K562 (cell line): ENCODE results near the gene C20orf173. TPM values are rescaled to one million over a fixed set of nuclear protein-coding genes. Genes with fewer than 3 reads are reported as not detected.
"Not testable (repeated sequence)": the region's sequence is repeated elsewhere in the genome, so short reads cannot be mapped to it uniquely, and the experiment has no call there.

Source experiments
- ATAC-seq: fragments of 200-7000 bp; cut with Tn5 transposase; 3 replicates; pipeline ENCODE4 v1.9.1; 2020; ENCODE audit warnings: moderate library complexity
- BruUV-seq: library from RNA; stranded (reverse); fragments of 400-500 nt; replicated peaks from 2 replicates; lab custom pipeline; 2021; lab: Mats Ljungman, UMichigan
- CTCF ChIA-PET: fragments of 300-600 bp; formaldehyde crosslinking; extraction: SDS; loops from one replicate; lab custom pipeline; 2021; ENCODE audit warnings: low intra/inter-chr PET ratio; lab: Yijun Ruan, JAX
- POLR2A ChIA-PET: fragments of 300-600, 350-650 bp; sonication (Branson Sonifier 250); formaldehyde crosslinking; extraction: SDS; loops from one replicate; lab custom pipeline; 2021; ENCODE audit warnings: antibody characterized with exemption, inconsistent platforms; lab: Yijun Ruan, JAX
- DNase-seq, 4 experiments: peaks; one replicate each; pipeline versions ENCODE4 v3.0.0 to v3.0.0-alpha.2; 2011 to 2018; ENCODE audit warnings: low spot score in 3 of 4, mixed read lengths in 3 of 4; ENCODE audit errors: extremely low read depth in 1 of 4
- FAIRE-seq: peaks from 2 replicates; lab custom pipeline; 2011; peaks lifted over from hg19 to GRCh38; lab: Jason Lieb, UNC
- H2AFZ ChIP-seq: 2 replicates; pipeline ENCODE4 v1.6.0; 2011; ENCODE audit warnings: low read depth, low read length, control low read depth, inconsistent platforms
- H3K27ac ChIP-seq: fragments of 200-600 bp; 3 replicates; pipeline ENCODE4 v1.8.0; 2011; ENCODE audit warnings: low read depth, mild to moderate bottlenecking, control low read depth, inconsistent platforms, low read length, moderate library complexity, mixed read lengths; ENCODE audit errors: extremely low read depth
- H3K27me3 ChIP-seq, 2 experiments: fragments of 300-600 bp in 1 of 2; 2 replicates in 1 of 2; 3 replicates in 1 of 2; pipeline versions ENCODE4 v1.6.0 to v1.8.0; 2011; ENCODE audit warnings: inconsistent platforms in 2 of 2, low read length in 2 of 2, mild to moderate bottlenecking in 1 of 2, mixed read lengths in 1 of 2, moderate library complexity in 1 of 2; ENCODE audit not compliant: control insufficient read depth in 2 of 2, insufficient read depth in 2 of 2
- H3K36me3 ChIP-seq: fragments of 300-600 bp; 3 replicates; pipeline ENCODE4 v1.8.0; 2011; ENCODE audit warnings: mild to moderate bottlenecking, low read length, inconsistent platforms; ENCODE audit not compliant: control insufficient read depth, insufficient read depth
- H3K4me1 ChIP-seq, 2 experiments: fragments of 200-600 bp in 1 of 2; replicated peaks in 1 of 2; 2 replicates in 1 of 2; 3 replicates in 1 of 2; pipeline versions ENCODE4 v1.5.1 to v1.8.0; 2011; ENCODE audit warnings: inconsistent platforms in 2 of 2, low read length in 2 of 2, mild to moderate bottlenecking in 1 of 2, mixed read lengths in 1 of 2, moderate library complexity in 1 of 2; ENCODE audit not compliant: control insufficient read depth in 2 of 2, insufficient read depth in 2 of 2
- H3K4me2 ChIP-seq: 2 replicates; pipeline ENCODE4 v1.6.1; 2011; ENCODE audit warnings: low read length, control low read depth, inconsistent platforms, mixed read lengths; ENCODE audit not compliant: insufficient read depth
- H3K4me3 ChIP-seq: fragments of 200-600 bp; sonication (generic), shearing (Covaris generic); 2 replicates; pipeline ENCODE4 v1.5.1; 2016; ENCODE audit warnings: control low read depth, inconsistent platforms
- H3K79me2 ChIP-seq: fragments of 200-600 bp; 3 replicates; pipeline ENCODE4 v1.8.0; 2011; ENCODE audit warnings: low read length, inconsistent platforms; ENCODE audit not compliant: control insufficient read depth, insufficient read depth
- H3K9ac ChIP-seq, 2 experiments: 2 replicates each; pipeline versions ENCODE4 v1.6.0 to v1.6.1; 2011; ENCODE audit warnings: low read depth in 2 of 2, low read length in 2 of 2, control low read depth in 1 of 2, inconsistent platforms in 1 of 2, mild to moderate bottlenecking in 1 of 2, mixed read lengths in 1 of 2; ENCODE audit not compliant: insufficient read depth in 1 of 2
- H3K9me1 ChIP-seq: one replicate; pipeline ENCODE4 v1.6.0; 2011; ENCODE audit warnings: inconsistent platforms, mild to moderate bottlenecking, low read length, moderate library complexity; ENCODE audit not compliant: control insufficient read depth, insufficient read depth
- H3K9me3 ChIP-seq: replicated peaks from 2 replicates; pipeline ENCODE4 v1.5.1; 2011; ENCODE audit warnings: low read depth, low read length, inconsistent platforms; ENCODE audit not compliant: control insufficient read depth, insufficient read depth
- H4K20me1 ChIP-seq: replicated peaks from 2 replicates; pipeline ENCODE4 v1.6.1; 2011; ENCODE audit warnings: low read length, inconsistent platforms, mixed read lengths; ENCODE audit not compliant: control insufficient read depth, insufficient read depth
- ESRRB ChIP-seq: fragments of 250-450 bp; sonication (Bioruptor Pico); IDR thresholded peaks from 2 replicates; pipeline ENCODE4 v1.5.0; 2020; ENCODE audit warnings: mild to moderate bottlenecking, moderate library complexity, borderline replicate concordance
- ZKSCAN3 ChIP-seq: fragments of 250-450 bp; sonication (Bioruptor Pico); IDR thresholded peaks from 2 replicates; pipeline ENCODE4 v1.4.0; 2020
- WGBS: fragments of 100-300 bp; shearing (Covaris generic); methylation state at CpG from one replicate; pipeline ENCODE4 v1.1.6; 2016; ENCODE audit warnings: low coverage, mixed read lengths; ENCODE audit not compliant: insufficient coverage; ENCODE audit errors: missing lambda C conversion rate; 5-methylcytosine and 5-hydroxymethylcytosine counted together
- in situ Hi-C: fragments of 300-500 bp; cut with MboI; formaldehyde crosslinking; loops from 4 replicates; pipeline ENCODE4 v1.15.0; 2018; ENCODE audit warnings: inconsistent platforms, mixed read lengths
- intact Hi-C: fragments of 100-400 bp; cut with micrococcal nuclease; formaldehyde crosslinking; loops from 2 replicates; pipeline ENCODE4 v1.14.2; 2022
- polyA plus RNA-seq, 8 experiments: library from polyadenylated mRNA; depleted of rRNA in 4 of 8; stranded (reverse) in 5 of 8; unstranded in 3 of 8; fragments of >200 nt; fragmentation: Nextera tagmentation in 2 of 8; fragmentation: Illumina TruSeq in 1 of 8; extraction: Ambion mirVana in 2 of 8; extraction: Trizol in 1 of 8; gene quantifications; 2 replicates each; pipeline versions ENCODE4 v1.2.1 to v1.2.3, GENCODE V29; 2011 to 2014; ENCODE audit warnings: inconsistent platforms in 1 of 8, missing spikeins in 1 of 8
- total RNA-seq, 7 experiments: library from RNA; depleted of rRNA in 6 of 7; stranded (reverse); fragments of >200 nt in 6 of 7; fragmentation: Illumina TruSeq in 2 of 7; extraction: Trizol in 2 of 7; gene quantifications; 2 replicates each; pipeline versions ENCODE4 v1.2.1 to v1.2.3, GENCODE V29; 2011 to 2021; ENCODE audit warnings: low replicate concordance in 1 of 7

The C20orf173 gene
- total and polyA plus RNA-seq, 9 of the 15 experiments (the other 6 are each of a cell fraction or from before 2014, with no cell fraction given) = not detected

- H2AFZ ChIP-seq, H4K20me1 ChIP-seq, H3K4me3 ChIP-seq, H3K9ac ChIP-seq, ATAC-seq, H3K9me3 ChIP-seq, H3K79me2 ChIP-seq, intact Hi-C loops, FAIRE-seq, in situ Hi-C loops, H3K9me1 ChIP-seq, H3K27ac ChIP-seq, H3K36me3 ChIP-seq, DNase-seq, CTCF ChIA-PET, BruUV-seq, H3K27me3 ChIP-seq, H3K4me2 ChIP-seq: not testable (repeated sequence)
- peaks cover 11 to 16% of the 10 kb centered on the region in 2 experiments; a peak in 3 of 5 replicates for H3K4me1 ChIP-seq
- POLR2A ChIA-PET = interaction anchor here (1.2 to 1.6 kb wide), 2 partner anchors 9 to 11 kb away, joined by 4 to 5 read pairs; no protein-coding TSS in a partner anchor
- WGBS = 40% methylated on average over 5 of the region's 5 CpGs
Measured at GRCh38 chr20:35517767-35518166, 11.7 kb downstream of the C20orf173 start.

GRCh38 chr20:35517125-35517524, 12.3 kb downstream of the C20orf173 start:
- DNase-seq (no peak), ATAC-seq (no peak), FAIRE-seq (no peak)
- ChIA-PET POLR2A (interaction anchor here (0.9 to 1.6 kb wide), 4 partner anchors 8 to 24 kb away, joined by 3 to 5 read pairs (median 4); no protein-coding TSS in a partner anchor), CTCF (no interaction called here)
- 40% methylated on average over 1 of the region's 1 CpG for WGBS
- H3K4me3 ChIP-seq = no peak overlapping the region
- H3K9me3 ChIP-seq = no peaks in the 10 kb centered on the region
- H3K27ac ChIP-seq = no peak overlapping the region
- intact Hi-C loops = no loop called here
- H3K4me1 ChIP-seq = peaks cover 11 to 16% of the 10 kb centered on the region in 2 experiments; a peak in 3 of 5 replicates
- H3K9ac ChIP-seq = no peak overlapping the region
- TF ChIP-seq ZKSCAN3 (no peak), ESRRB (CRISPR knock-in tag) (no peak)
- in situ Hi-C loops = no loop called here
- no peaks in the 10 kb centered on the region for H3K9me1 ChIP-seq
- no peaks in the 10 kb centered on the region for H3K79me2 ChIP-seq
- H3K27me3 ChIP-seq = no peaks in the 10 kb centered on the region
- no peak overlapping the region for H3K4me2 ChIP-seq
- H2AFZ ChIP-seq = no peak overlapping the region
- no TSS peak for BruUV-seq
- H3K36me3 ChIP-seq = peaks cover 6% of the 10 kb centered on the region; the same call in 1 of the 3 replicates
- H4K20me1 ChIP-seq = no peaks in the 10 kb centered on the region; the same call in 1 of the 2 replicates
